Limb (tissue), 2 donors: ENCODE data around the gene PRICKLE4.

Experiments
- DNase-seq, 2 donors: peaks; one replicate each; pipeline ENCODE4 v3.0.0-alpha.2; 2016; ENCODE audit errors: extremely low spot score in 2 of 2

The PRICKLE4 gene

GRCh38 chr6:41770381-41771057 lies 10.1 kb upstream of the PRICKLE4 start:
- no peak for DNase-seq

- no peak for DNase-seq
Observed at GRCh38 chr6:41771058-41771983, 9.3 kb upstream of the PRICKLE4 start.

GRCh38 chr6:41774841-41775240 lies 5.7 kb upstream of the PRICKLE4 start:
- DNase-seq: no peak

- DNase-seq: no peak
Observed at GRCh38 chr6:41775293-41775882, 5.2 kb upstream of the PRICKLE4 start.

GRCh38 chr6:41777551-41778285 lies 2.9 kb upstream of the PRICKLE4 start:
- DNase-seq: no peak

GRCh38 chr6:41778895-41779294 lies 1.7 kb upstream of the PRICKLE4 start:
- DNase-seq: no peak

GRCh38 chr6:41779336-41779735 lies 1.2 kb upstream of the PRICKLE4 start:
- no peak for DNase-seq

GRCh38 chr6:41779788-41780550 lies 613 bp upstream of the PRICKLE4 start, which contains the start of gene FRS3:
TSS of gene FRS3 (minus strand) at chr6:41779900. CDS start at chr6:41776987, 2,913 bp downstream.
- DNase-seq: peak; percentile 96 to 99

- DNase-seq: no peak
Observed at GRCh38 chr6:41781366-41781730, 766 bp downstream of the PRICKLE4 start.

GRCh38 chr6:41783106-41783780 lies 2.7 kb downstream of the PRICKLE4 start:
- DNase-seq: no peak

GRCh38 chr6:41784581-41785171 lies 4.1 kb downstream of the PRICKLE4 start:
- DNase-seq: no peak

- DNase-seq: no peak
Observed at GRCh38 chr6:41785254-41785653, 4.7 kb downstream of the PRICKLE4 start.

- DNase-seq: no peak
Observed at GRCh38 chr6:41785689-41786450, 5.3 kb downstream of the PRICKLE4 start.

- DNase-seq: peak; percentile 84 to 94
Observed at GRCh38 chr6:41786451-41787218, 6.1 kb downstream of the PRICKLE4 start.

- peak; percentile 95 to 97 for DNase-seq
Observed at GRCh38 chr6:41787219-41787917, 6.8 kb downstream of the PRICKLE4 start, which contains the start of gene TOMM6. TSS of gene TOMM6 (plus strand) at chr6:41787694. CDS start at chr6:41787698, 4 bp downstream.

- DNase-seq: no peak
Observed at GRCh38 chr6:41789390-41789724, 8.8 kb downstream of the PRICKLE4 start.

GRCh38 chr6:41790045-41790444 lies 9.5 kb downstream of the PRICKLE4 start:
- DNase-seq: no peak

GRCh38 chr6:41791305-41791704 lies 10.7 kb downstream of the PRICKLE4 start:
- no peak for DNase-seq
